ENCODE data around the gene CEND1. TPM values are rescaled to one million over a fixed set of nuclear protein-coding genes. Genes with fewer than 3 reads are reported as not detected.
A peak's percentile ranks its signal among the peaks of the same experiment; 100 is the strongest.

CEND1 gene
- polyA plus RNA-seq, 1 donor (not counting 4 experiments of a cell fraction or from before 2014, with no cell fraction given), result not detected

DNA sequence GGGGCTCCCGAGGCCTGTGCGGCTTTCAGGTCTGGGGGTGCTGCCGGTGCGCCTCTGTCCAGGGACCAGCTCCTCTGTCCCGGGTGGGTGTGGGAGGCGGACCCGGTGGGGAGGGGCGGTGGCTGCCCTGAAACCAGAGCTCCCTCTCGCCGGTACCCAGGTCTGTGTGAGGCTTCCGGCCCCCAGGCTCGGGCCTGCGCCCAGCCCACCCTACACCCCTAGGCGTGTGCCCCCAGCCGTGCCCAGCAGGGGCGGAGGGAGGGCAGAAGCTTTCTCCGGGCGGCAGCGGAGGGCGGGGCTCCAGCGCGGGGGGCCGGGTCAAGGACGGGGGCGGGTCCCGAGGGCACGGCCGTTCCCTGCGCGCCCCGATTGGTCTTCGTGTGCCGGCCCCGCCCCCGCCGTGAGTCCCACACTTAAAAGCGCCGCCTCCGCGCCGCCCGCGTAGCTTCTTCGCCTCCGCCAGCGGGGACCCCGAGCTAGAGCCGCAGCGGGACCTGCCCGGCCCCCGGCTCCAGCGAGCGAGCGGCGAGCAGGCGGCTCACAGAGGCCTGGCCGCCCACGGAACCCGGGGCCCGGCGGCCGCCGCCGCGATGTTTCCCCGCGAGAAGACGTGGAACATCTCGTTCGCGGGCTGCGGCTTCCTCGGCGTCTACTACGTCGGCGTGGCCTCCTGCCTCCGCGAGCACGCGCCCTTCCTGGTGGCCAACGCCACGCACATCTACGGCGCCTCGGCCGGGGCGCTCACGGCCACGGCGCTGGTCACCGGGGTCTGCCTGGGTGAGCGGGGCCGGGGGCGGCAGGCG, 29.4 kb upstream of the CEND1 start:
- FAIRE-seq, result no peak
- dilution Hi-C loops (cut with MboI; ENCODE audit: extremely low pct_ligation_motif_present, low sequenced_read_pairs), result no loop called here

GRCh38 chr11:818396-819128, 28.7 kb upstream of the CEND1 start, which contains the start of gene PNPLA2:
TSS of gene PNPLA2 (plus strand) at chr11:818914. CDS start at chr11:819719, 805 bp downstream.
- Histone ChIP-seq H4K20me1 (ENCODE audit: control insufficient read depth, extremely low read depth, insufficient read depth, low read length) (no peaks in the 10 kb centered on the region), H3K9ac (ENCODE audit: control insufficient read depth, extremely low read depth, insufficient read depth, low read length) (peak within 1 kb of the TSS; percentile 81), H3K4me2 (ENCODE audit: control insufficient read depth, extremely low read depth, insufficient read depth, low read depth, low read length) (peak within 1 kb of the TSS; percentile 84), H2AFZ (ENCODE audit: control insufficient read depth, low read length) (peak within 1 kb of the TSS; percentile 73), H3K4me1 (ENCODE audit: control insufficient read depth, extremely low read depth, insufficient read depth, low read length) (peaks cover 25% of the 10 kb centered on the region), H3K79me2 (ENCODE audit: control insufficient read depth, insufficient read depth, low read length) (peaks cover 6% of the 10 kb centered on the region), H3K36me3 (ENCODE audit: control insufficient read depth in 2 of 2, extremely low read depth in 1 of 2, insufficient read depth in 2 of 2, low read length in 2 of 2) (peaks cover 4 to 12% of the 10 kb centered on the region in 2 experiments), H3K9me1 (ENCODE audit: control insufficient read depth, extremely low read depth, insufficient read depth, low read length) (peaks cover 7% of the 10 kb centered on the region), H3K4me3 (ENCODE audit: control insufficient read depth in 2 of 3, extremely low read depth in 1 of 3, insufficient read depth in 2 of 3, low read depth in 1 of 3, low read length in 3 of 3) (peak within 1 kb of the TSS; percentile 71 to 78 (median 75)), H3K27ac (ENCODE audit: control insufficient read depth, insufficient read depth, low read length) (peak within 1 kb of the TSS; percentile 76), H3K27me3 (ENCODE audit: control insufficient read depth, extremely low read depth, insufficient read depth, low read length) (no peaks in the 10 kb centered on the region), H3K9me3 (ENCODE audit: control insufficient read depth, low read depth, low read length) (no peaks in the 10 kb centered on the region)
- dilution Hi-C loops (cut with MboI; ENCODE audit: extremely low pct_ligation_motif_present, low sequenced_read_pairs), result no loop called here
- no peak for DNase-seq (ENCODE audit: low read depth, low spot score)
- no peak for FAIRE-seq
- no peak for TF ChIP-seq CTCF (optimal IDR thresholded peaks at IDR 0.05 in 1 of 3, IDR thresholded peaks at IDR 0.05 in 1 of 3, conservative IDR thresholded peaks at IDR 0.05 in 1 of 3; ENCODE audit: extremely low read depth in 1 of 3, insufficient read depth in 2 of 3, low read length in 3 of 3)
- TF ChIP-seq EZH2 (IDR thresholded peaks at IDR 0.05; ENCODE audit: low read length), result no peak

More for the DNA sequence above, 29.4 kb upstream of the CEND1 start:
- Histone ChIP-seq H3K9me1 (ENCODE audit: control insufficient read depth, extremely low read depth, insufficient read depth, low read length) (peaks cover 7% of the 10 kb centered on the region), H3K36me3 (ENCODE audit: control insufficient read depth in 2 of 2, extremely low read depth in 1 of 2, insufficient read depth in 2 of 2, low read length in 2 of 2) (peaks cover 0 to 9% of the 10 kb centered on the region in 2 experiments), H3K27me3 (ENCODE audit: control insufficient read depth, extremely low read depth, insufficient read depth, low read length) (no peaks in the 10 kb centered on the region), H2AFZ (ENCODE audit: control insufficient read depth, low read length) (peak overlapping the region; percentile 73), H4K20me1 (ENCODE audit: control insufficient read depth, extremely low read depth, insufficient read depth, low read length) (no peaks in the 10 kb centered on the region), H3K9ac (ENCODE audit: control insufficient read depth, extremely low read depth, insufficient read depth, low read length) (peak overlapping the region; percentile 81), H3K27ac (ENCODE audit: control insufficient read depth, insufficient read depth, low read length) (peak overlapping the region; percentile 76), H3K4me1 (ENCODE audit: control insufficient read depth, extremely low read depth, insufficient read depth, low read length) (peaks cover 25% of the 10 kb centered on the region), H3K4me2 (ENCODE audit: control insufficient read depth, extremely low read depth, insufficient read depth, low read depth, low read length) (peak overlapping the region; percentile 84), H3K79me2 (ENCODE audit: control insufficient read depth, insufficient read depth, low read length) (peaks cover 6% of the 10 kb centered on the region), H3K9me3 (ENCODE audit: control insufficient read depth, low read depth, low read length) (no peaks in the 10 kb centered on the region), H3K4me3 (ENCODE audit: control insufficient read depth in 2 of 3, extremely low read depth in 1 of 3, insufficient read depth in 2 of 3, low read depth in 1 of 3, low read length in 3 of 3) (peak overlapping the region; percentile 71 to 78 (median 75))
- no peak for DNase-seq (ENCODE audit: low read depth, low spot score)
- no peak for TF ChIP-seq EZH2 (IDR thresholded peaks at IDR 0.05; ENCODE audit: low read length)

Data from keratinocyte (primary cell).